Adrenal gland (tissue), 12 donors: ENCODE data around the gene MAN1A1. TPM values are rescaled to one million over a fixed set of nuclear protein-coding genes. Genes with fewer than 3 reads are reported as not detected.

Experiments used
- DNase-seq, 7 donors: peaks; one replicate each; pipeline ENCODE4 v3.0.0-alpha.2; 2019 to 2020
- H3K27ac ChIP-seq, 5 donors: fragments of 200-600 bp; sonication (generic) in 4 of 5; 1 replicate in 3 of 5; 2 replicates in 2 of 5; pipeline versions ENCODE4 v1.5.1 to v1.8.0; 2016 to 2020; ENCODE audit warnings: mild to moderate bottlenecking in 1 of 5
- H3K27me3 ChIP-seq: fragments of 200-600 bp; 2 replicates; pipeline ENCODE4 v1.8.0; 2021
- H3K36me3 ChIP-seq, 2 donors: fragments of 200-600 bp; replicated peaks in 1 of 2; 1 replicate in 1 of 2; 2 replicates in 1 of 2; pipeline versions ENCODE4 v1.5.1 to v1.8.0; 2018 to 2022
- H3K4me1 ChIP-seq, 2 donors: fragments of 200-600 bp; replicated peaks in 1 of 2; 1 replicate in 1 of 2; 2 replicates in 1 of 2; pipeline versions ENCODE4 v1.5.1 to v1.8.0; 2018 to 2021
- H3K4me3 ChIP-seq, 4 donors: fragments of 200-600 bp; sonication (generic) in 3 of 4; one replicate each; pipeline ENCODE4 v1.5.1; 2016 to 2018
- H3K9me3 ChIP-seq, 3 donors: fragments of 200-600 bp; sonication (generic) in 1 of 3; replicated peaks in 1 of 3; 1 replicate in 2 of 3; 2 replicates in 1 of 3; pipeline versions ENCODE4 v1.5.1 to v1.8.0; 2016 to 2021
- POLR2A ChIP-seq, 2 donors: fragments of 450-650 bp; IDR thresholded peaks; one replicate each; pipeline ENCODE4 v1.6.1; 2017; ENCODE audit warnings: antibody characterized with exemption in 2 of 2, mild to moderate bottlenecking in 2 of 2, moderate library complexity in 1 of 2
- WGBS, 4 donors: extraction: QIAGEN DNeasy Blood & Tissue Kit in 2 of 4; methylation state at CpG; one replicate each; pipeline versions ENCODE4 v1.1.5 to v1.1.7; 2013 to 2017; 5-methylcytosine and 5-hydroxymethylcytosine counted together
- intact Hi-C, 2 donors: fragments of 100-400 bp; cut with DNase I; formaldehyde crosslinking; loops; one replicate each; pipeline versions ENCODE4 v1.14.1 to v1.15.0; 2022 to 2023
- polyA plus RNA-seq, 3 donors: library from polyadenylated mRNA; stranded (reverse); fragments of 200-250 nt in 2 of 3; fragments of 350-450 nt in 1 of 3; fragmentation: Illumina TruSeq in 1 of 3; extraction: RNeasy Lipid Tissue Mini Kit (QIAGEN cat#74804) in 1 of 3; gene quantifications; one replicate each; pipeline ENCODE4 v1.2.3, GENCODE V29; 2013 to 2014
- total RNA-seq, 9 donors: library from RNA; depleted of rRNA in 4 of 9; stranded (reverse); fragments of >200 nt in 4 of 9; fragments of 120-200 nt in 1 of 9; fragmentation: NEBNext Ultra II Directional in 1 of 9; extraction: Animal tissue kit (Norgen Biotek cat#: 25700) in 1 of 9; gene quantifications; one replicate each; pipeline versions ENCODE4 v1.1.0 to v1.2.4, GENCODE V29; 2013 to 2023
- TF ChIP-seq, protein P1 (sequence below), 6 experiments: fragments of 450-650 bp in 4 of 6; fragments of 200-600 bp in 2 of 6; sonication (generic) in 1 of 6; IDR thresholded peaks; 1 replicate in 5 of 6; 2 replicates in 1 of 6; pipeline versions ENCODE4 v1.5.1 to v1.8.0; 2016 to 2021; ENCODE audit warnings: antibody characterized with exemption in 6 of 6, mild to moderate bottlenecking in 2 of 6, moderate library complexity in 1 of 6
- donor health status: healthy with polysubstance abuse.
- donor health status: Bipolar disorder and iron deficiency.
- donor health status: DM: yes; HTN: yes; CAD: no.
- donor health status: DM: no; HTN: no; CAD: no.
- donor health status: DM: no; HTN: no; CAD: no.
- donor health status: DM: yes; HTN: yes; CAD: no.

MAN1A1 gene
- total and polyA plus RNA-seq, 12 donors = 11.1 to 178 (median 108) TPM

DNA sequence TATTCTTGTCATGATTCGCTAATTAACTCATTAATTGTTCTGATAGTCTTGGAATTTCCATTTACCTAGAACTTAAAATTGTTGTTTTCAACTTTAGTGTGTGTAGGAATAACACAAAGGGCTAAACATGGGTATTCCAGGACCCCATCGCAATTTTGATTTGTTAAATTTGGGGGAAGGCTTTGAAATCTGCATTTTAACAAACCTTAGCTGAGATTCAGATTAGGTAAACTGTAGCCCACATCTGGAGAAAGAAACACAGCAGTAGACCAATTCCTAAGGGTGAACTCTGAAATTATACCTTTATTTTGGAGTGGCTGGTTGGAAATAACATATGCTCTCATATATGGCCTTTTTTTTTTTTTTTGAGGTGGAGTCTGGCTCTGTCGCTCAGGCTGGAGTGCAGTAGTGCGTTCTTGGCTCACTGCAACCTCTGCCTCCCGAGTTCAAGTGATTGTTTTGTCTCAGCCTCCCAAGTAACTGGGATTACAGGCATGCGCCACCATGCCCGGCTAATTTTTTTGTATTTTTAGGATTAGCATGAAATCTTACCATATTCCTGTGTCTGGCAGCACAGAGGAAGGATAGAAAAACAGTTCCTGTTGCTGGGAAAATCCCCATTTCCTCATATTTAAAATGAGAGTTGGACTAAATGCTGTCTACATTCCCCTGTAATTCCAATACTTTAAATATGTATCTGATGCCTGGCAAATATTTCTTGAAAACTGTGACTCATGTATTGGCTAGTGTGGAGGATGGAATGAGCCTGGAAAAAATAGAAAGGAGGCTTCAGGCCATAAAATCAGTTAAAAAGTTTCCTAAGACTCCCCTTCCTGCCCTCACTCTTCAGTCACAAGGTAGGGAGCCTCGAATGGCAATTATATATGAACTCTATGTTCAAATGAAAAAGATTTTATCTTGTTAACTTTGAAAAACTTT is 174.4 kb downstream of the MAN1A1 start:
- TF ChIP-seq POLR2A (IDR thresholded peaks at IDR 0.05) = no peak
- TF ChIP-seq, protein P1, sequence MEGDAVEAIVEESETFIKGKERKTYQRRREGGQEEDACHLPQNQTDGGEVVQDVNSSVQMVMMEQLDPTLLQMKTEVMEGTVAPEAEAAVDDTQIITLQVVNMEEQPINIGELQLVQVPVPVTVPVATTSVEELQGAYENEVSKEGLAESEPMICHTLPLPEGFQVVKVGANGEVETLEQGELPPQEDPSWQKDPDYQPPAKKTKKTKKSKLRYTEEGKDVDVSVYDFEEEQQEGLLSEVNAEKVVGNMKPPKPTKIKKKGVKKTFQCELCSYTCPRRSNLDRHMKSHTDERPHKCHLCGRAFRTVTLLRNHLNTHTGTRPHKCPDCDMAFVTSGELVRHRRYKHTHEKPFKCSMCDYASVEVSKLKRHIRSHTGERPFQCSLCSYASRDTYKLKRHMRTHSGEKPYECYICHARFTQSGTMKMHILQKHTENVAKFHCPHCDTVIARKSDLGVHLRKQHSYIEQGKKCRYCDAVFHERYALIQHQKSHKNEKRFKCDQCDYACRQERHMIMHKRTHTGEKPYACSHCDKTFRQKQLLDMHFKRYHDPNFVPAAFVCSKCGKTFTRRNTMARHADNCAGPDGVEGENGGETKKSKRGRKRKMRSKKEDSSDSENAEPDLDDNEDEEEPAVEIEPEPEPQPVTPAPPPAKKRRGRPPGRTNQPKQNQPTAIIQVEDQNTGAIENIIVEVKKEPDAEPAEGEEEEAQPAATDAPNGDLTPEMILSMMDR (IDR thresholded peaks at IDR 0.05) = no peak
- no peak overlapping the region for H3K27ac ChIP-seq
- no peaks in the 10 kb centered on the region for H3K27me3 ChIP-seq
- DNase-seq = no peak
- WGBS, 4 donors = 92 to 95% (median 94%) methylated on average over 8 of the region's 8 CpGs
- intact Hi-C loops = no loop called here
- H3K4me3 ChIP-seq = no peak overlapping the region
- H3K36me3 ChIP-seq = peaks cover 0 to 9% of the 10 kb centered on the region in 2 donors
- peaks cover 0 to 5% (median 0%) of the 10 kb centered on the region in 3 donors for H3K9me3 ChIP-seq
- H3K4me1 ChIP-seq = peaks cover 0 to 21% of the 10 kb centered on the region in 2 donors

DNA sequence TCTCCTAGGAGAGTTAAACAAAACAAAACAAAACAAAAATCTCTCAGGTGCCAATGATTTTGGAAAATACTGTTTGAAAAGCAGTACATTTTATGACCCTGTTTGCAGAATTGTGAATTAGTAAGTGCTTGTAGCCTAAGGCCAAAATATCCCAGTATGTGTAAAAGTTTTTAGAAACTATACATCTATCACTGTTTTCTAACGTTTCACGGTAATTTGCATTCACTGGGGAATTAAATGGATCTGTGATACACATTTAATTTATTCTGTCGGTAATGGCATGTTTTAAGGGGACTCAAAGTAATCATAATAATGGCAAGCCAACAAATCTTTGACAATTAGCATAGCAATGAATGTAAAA is 175.5 kb downstream of the MAN1A1 start:
- Histone ChIP-seq H3K27me3 (no peaks in the 10 kb centered on the region), H3K36me3 (no peaks in the 10 kb centered on the region), H3K27ac (no peak overlapping the region), H3K4me3 (no peak overlapping the region), H3K4me1 (peaks cover 0 to 24% of the 10 kb centered on the region in 2 donors), H3K9me3 (peaks cover 0 to 5% (median 0%) of the 10 kb centered on the region in 3 donors)
- WGBS, 4 donors = 83 to 90% (median 87%) methylated on average over 3 of the region's 3 CpGs
- DNase-seq = no peak
- intact Hi-C loops = no loop called here
- TF ChIP-seq POLR2A (IDR thresholded peaks at IDR 0.05) = no peak
- TF ChIP-seq, protein P1 (IDR thresholded peaks at IDR 0.05) = no peak

DNA sequence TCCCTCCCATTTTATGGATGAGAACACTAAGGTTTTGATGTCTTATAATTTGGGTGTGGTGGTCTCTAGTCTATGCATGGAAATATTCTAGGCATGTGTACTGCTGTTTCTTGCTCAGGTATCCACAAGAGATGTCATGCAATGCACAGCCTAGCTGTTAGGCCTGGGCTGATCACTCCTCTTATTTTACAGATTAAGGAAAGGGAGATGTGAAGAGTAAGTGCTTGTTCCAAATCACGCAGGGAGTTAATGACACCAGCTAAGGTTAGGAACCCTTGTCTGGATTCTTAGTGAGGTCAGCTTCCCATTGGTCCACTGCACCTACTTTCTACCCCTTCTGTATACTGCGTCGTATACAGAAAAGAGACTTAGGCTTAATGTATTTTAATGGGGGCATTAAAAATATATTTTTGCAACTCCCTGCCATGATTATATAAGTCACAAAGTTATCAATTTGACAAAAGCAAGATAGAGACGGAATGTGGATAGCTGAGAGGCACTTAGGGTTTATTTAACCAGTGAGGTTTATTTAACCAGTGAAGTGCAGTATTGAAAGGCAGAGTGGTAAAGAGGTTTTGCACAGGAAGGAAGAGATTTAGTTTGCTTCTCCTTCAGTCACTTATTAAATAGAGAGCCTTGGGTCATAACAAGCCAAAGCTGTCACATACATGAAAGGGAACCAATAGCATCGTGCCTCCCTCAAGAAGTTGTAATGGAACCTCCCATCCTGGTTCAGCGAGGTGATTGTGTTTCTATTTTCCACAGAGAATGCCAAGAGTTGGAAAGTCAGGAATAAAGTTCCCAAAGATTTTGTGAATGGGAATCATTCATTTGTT is 176.1 kb downstream of the MAN1A1 start:
- H3K4me3 ChIP-seq = no peak overlapping the region
- 80 to 92% (median 87%) methylated on average over 6 of the region's 6 CpGs for WGBS, 4 donors
- peaks cover 0 to 24% of the 10 kb centered on the region in 2 donors for H3K4me1 ChIP-seq
- no peaks in the 10 kb centered on the region for H3K36me3 ChIP-seq
- peaks cover 0 to under 1% (median 0%) of the 10 kb centered on the region in 3 donors for H3K9me3 ChIP-seq
- no peak overlapping the region for H3K27ac ChIP-seq
- intact Hi-C loops = no loop called here
- H3K27me3 ChIP-seq = no peaks in the 10 kb centered on the region
- TF ChIP-seq POLR2A (IDR thresholded peaks at IDR 0.05) = no peak
- TF ChIP-seq, protein P1 (IDR thresholded peaks at IDR 0.05) = no peak
- no peak for DNase-seq

DNA sequence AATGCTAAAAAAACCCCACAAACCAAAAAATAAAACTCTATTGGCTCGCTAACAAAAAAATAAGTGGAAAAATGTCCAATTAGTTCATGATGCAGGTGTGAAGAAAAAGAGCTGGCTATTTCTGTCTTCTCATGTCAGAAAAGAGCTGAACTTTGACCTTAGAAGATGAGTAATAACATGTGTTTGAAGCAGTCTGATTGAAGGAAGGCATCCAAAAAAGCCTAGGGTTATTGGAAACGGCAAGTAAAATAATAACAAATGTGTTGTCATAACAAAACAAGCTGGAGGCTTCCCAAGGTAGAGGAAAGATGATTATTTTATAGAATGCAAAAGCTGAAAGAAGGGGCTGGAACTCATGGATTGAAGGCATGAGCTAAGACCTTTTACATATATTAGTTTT is 176.7 kb downstream of the MAN1A1 start:
- intact Hi-C loops = no loop called here
- Histone ChIP-seq H3K27ac (no peak overlapping the region), H3K36me3 (no peaks in the 10 kb centered on the region), H3K9me3 (no peaks in the 10 kb centered on the region), H3K4me1 (peaks cover 0 to 24% of the 10 kb centered on the region in 2 donors), H3K4me3 (no peak overlapping the region), H3K27me3 (no peaks in the 10 kb centered on the region)
- TF ChIP-seq POLR2A (IDR thresholded peaks at IDR 0.05) = no peak
- TF ChIP-seq, protein P1 (IDR thresholded peaks at IDR 0.05) = no peak
- WGBS, 4 donors = 54 to 69% (median 64%) methylated on average over 2 of the region's 2 CpGs
- no peak for DNase-seq
